Epithelial cell of esophagus (primary cell): ENCODE data around the gene LRRC1.
A peak's percentile ranks its signal among the peaks of the same experiment; 100 is the strongest.
"Not testable (repeated sequence)": the region's sequence is repeated elsewhere in the genome, so short reads cannot be mapped to it uniquely, and the experiment has no call there.

Experiments used
- DNase-seq: peaks from one replicate; pipeline ENCODE4 v3.0.0; 2010; ENCODE audit warnings: low read depth
- H3K4me3 ChIP-seq: 2 replicates; pipeline ENCODE4 v1.5.1; 2011; ENCODE audit warnings: mild to moderate bottlenecking, low read length, control low read depth
- TF ChIP-seq, protein P1 (sequence below): IDR thresholded peaks from 2 replicates; pipeline ENCODE4 v1.5.1; 2011; ENCODE audit warnings: low read depth, mild to moderate bottlenecking, low read length, control low read depth, inconsistent platforms; ENCODE audit not compliant: insufficient read depth; ENCODE audit errors: missing control alignments

The LRRC1 gene

GRCh38 chr6:53805016-53805415, 10.2 kb downstream of the LRRC1 start:
- H3K4me3 ChIP-seq: no peak overlapping the region
- peak; percentile 42 for DNase-seq
- TF ChIP-seq, protein P1, sequence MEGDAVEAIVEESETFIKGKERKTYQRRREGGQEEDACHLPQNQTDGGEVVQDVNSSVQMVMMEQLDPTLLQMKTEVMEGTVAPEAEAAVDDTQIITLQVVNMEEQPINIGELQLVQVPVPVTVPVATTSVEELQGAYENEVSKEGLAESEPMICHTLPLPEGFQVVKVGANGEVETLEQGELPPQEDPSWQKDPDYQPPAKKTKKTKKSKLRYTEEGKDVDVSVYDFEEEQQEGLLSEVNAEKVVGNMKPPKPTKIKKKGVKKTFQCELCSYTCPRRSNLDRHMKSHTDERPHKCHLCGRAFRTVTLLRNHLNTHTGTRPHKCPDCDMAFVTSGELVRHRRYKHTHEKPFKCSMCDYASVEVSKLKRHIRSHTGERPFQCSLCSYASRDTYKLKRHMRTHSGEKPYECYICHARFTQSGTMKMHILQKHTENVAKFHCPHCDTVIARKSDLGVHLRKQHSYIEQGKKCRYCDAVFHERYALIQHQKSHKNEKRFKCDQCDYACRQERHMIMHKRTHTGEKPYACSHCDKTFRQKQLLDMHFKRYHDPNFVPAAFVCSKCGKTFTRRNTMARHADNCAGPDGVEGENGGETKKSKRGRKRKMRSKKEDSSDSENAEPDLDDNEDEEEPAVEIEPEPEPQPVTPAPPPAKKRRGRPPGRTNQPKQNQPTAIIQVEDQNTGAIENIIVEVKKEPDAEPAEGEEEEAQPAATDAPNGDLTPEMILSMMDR: no peak

DNA sequence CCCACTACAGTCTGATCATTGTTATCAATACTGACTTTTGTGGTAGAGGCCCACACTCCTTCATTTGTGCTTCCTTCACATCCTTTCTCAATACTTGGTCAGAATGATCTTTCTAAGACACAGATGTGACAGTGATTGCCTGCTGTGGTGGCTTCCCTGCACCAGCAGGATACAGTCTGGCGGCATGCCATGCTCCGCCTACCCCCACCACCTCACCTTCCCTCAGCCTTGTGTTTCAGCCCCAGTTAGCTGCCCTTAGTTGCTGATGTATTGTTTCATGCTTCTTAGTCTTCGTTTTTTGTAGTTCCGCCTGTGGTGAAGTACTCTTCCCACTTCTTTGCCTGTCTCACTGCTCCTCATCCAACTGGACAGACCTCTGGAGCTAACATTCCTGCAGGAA, 10.9 kb downstream of the LRRC1 start:
- no peak for DNase-seq
- TF ChIP-seq, protein P1: no peak
- H3K4me3 ChIP-seq: no peak overlapping the region

- not testable (repeated sequence) for H3K4me3 ChIP-seq
Observed at GRCh38 chr6:53807606-53808005, 12.8 kb downstream of the LRRC1 start.

DNA sequence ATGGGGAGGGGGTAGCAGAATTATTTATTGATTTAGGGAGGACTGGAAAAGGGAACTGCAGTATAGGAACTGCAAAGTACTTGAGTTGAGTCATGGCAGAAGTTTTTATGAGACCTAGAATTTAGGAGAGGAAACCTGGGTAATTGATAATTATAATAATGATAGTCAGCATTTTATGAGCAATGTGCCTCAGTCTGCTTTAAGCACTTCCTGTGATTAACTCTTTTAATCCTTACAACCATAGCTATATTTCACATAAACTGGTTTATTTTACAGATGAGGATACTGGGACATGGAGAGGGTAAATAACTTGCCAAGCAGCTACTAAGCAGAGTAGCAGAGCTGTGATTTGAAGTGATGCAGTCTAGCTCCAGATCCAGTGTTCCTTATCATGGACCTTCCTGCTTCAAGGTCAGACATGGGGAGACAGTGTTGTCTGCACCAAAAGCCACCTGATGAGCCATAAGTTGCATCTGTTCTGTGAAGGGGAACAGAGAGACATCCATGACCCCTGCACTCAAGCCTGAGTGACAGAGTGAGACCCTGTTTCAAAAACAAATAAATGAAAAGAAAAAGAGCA, 13.6 kb downstream of the LRRC1 start:
- TF ChIP-seq, protein P1: no peak
- no peak overlapping the region for H3K4me3 ChIP-seq
- no peak for DNase-seq

More at GRCh38 chr6:53807606-53808005, 12.8 kb downstream of the LRRC1 start:
- not testable (repeated sequence) for DNase-seq

GRCh38 chr6:53809691-53810090, 14.9 kb downstream of the LRRC1 start:
- TF ChIP-seq, protein P1: no peak
- no peak overlapping the region for H3K4me3 ChIP-seq
- no peak for DNase-seq

DNA sequence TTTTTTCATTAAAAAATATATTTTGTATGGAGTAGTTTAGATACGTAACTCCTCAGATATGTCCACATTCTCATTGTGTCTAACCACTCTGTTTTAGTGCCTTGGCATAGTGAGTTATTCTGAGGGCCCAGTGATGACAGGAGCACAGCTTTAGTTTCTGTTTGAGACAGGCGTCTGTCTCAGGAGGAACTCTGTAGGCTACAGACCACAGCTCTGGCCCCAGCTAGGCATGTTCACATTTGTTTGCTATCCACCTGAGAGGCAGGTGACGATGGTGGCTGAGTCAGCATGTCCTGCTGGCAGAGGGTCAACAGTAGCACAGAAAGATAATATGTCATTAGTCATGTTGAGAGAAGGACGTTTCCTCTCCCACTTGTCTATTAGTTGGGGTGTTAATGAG, 16.3 kb downstream of the LRRC1 start:
- H3K4me3 ChIP-seq: no peak overlapping the region
- TF ChIP-seq, protein P1: no peak
- peak; percentile 97 for DNase-seq

DNA sequence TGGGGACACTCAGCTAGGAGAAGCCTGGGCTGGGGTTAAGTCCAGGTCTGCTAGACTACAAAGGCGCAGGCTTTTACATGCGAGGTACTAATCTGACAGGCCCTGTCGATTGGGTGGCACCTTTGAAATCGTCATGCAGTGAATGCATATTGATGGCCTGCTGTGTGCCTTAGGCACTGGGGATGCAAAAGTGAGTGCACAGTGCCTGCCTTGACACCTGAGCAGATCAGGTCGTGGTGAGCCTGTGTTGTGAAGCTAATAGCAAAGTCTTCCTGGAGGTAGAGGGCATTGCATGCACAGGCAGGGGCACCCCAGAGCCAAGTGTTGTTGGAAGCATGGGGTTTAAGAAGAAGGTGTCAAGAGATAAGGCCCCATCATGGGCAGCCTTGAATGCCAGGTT, 16.9 kb downstream of the LRRC1 start:
- H3K4me3 ChIP-seq: no peak overlapping the region
- DNase-seq: no peak
- TF ChIP-seq, protein P1: no peak
